GM21825 (cell line): ENCODE measurements around the gene LLCFC1.

ENCODE experiments used
- ATAC-seq: cut with Tn5 transposase; IDR thresholded peaks from one replicate; pipeline ENCODE4 v1.9.1; 2021; ENCODE audit warnings: mild to moderate bottlenecking, moderate library complexity; ENCODE audit not compliant: unreplicated experiment

LLCFC1 gene

GRCh38 chr7:142935941-142936565 lies 3.2 kb upstream of the LLCFC1 start:
- no peak for ATAC-seq

- ATAC-seq, result no peak
Observed at GRCh38 chr7:142938611-142939010, 673 bp upstream of the LLCFC1 start.

- no peak for ATAC-seq
Observed at GRCh38 chr7:142940966-142941535, 1.8 kb downstream of the LLCFC1 start.

- no peak for ATAC-seq
Observed at GRCh38 chr7:142941541-142941940, 2.3 kb downstream of the LLCFC1 start.

GRCh38 chr7:142942746-142943145 lies 3.5 kb downstream of the LLCFC1 start:
- no peak for ATAC-seq

GRCh38 chr7:142943706-142944268 lies 4.5 kb downstream of the LLCFC1 start:
- ATAC-seq, result no peak

GRCh38 chr7:142945001-142945400 lies 5.7 kb downstream of the LLCFC1 start:
- no peak for ATAC-seq

GRCh38 chr7:142948603-142949002 lies 9.3 kb downstream of the LLCFC1 start:
- no peak for ATAC-seq

- ATAC-seq, result no peak
Observed at GRCh38 chr7:142950235-142950634, 11.0 kb downstream of the LLCFC1 start.

- no peak for ATAC-seq
Observed at GRCh38 chr7:142954680-142955268, 15.5 kb downstream of the LLCFC1 start.

- no peak for ATAC-seq
Observed at GRCh38 chr7:142956951-142957623, 17.8 kb downstream of the LLCFC1 start.

GRCh38 chr7:142957723-142958122 lies 18.4 kb downstream of the LLCFC1 start:
- no peak for ATAC-seq

GRCh38 chr7:142959202-142959601 lies 19.9 kb downstream of the LLCFC1 start:
- ATAC-seq, result no peak

GRCh38 chr7:142960955-142961512 lies 21.8 kb downstream of the LLCFC1 start:
- no peak for ATAC-seq

GRCh38 chr7:142961595-142961972 lies 22.3 kb downstream of the LLCFC1 start:
- no peak for ATAC-seq

- ATAC-seq, result no peak
Observed at GRCh38 chr7:142961973-142962926, 23.0 kb downstream of the LLCFC1 start, which contains the start of gene KEL. Gene KEL (minus strand): TSS chr7:142962363. CDS start chr7:142962206, 157 bp downstream.

- ATAC-seq, result no peak
Observed at GRCh38 chr7:142962991-142963390, 23.7 kb downstream of the LLCFC1 start.

GRCh38 chr7:142963993-142964392 lies 24.7 kb downstream of the LLCFC1 start:
- no peak for ATAC-seq

- no peak for ATAC-seq
Observed at GRCh38 chr7:142964502-142965246, 25.4 kb downstream of the LLCFC1 start.
